CD4-positive, CD25-positive, alpha-beta regulatory T cell (primary cell): ENCODE measurements around the gene HINT3. TPM values are rescaled to one million over a fixed set of nuclear protein-coding genes. Genes with fewer than 3 reads are reported as not detected.
"Not testable (repeated sequence)": the region's sequence is repeated elsewhere in the genome, so short reads cannot be mapped to it uniquely, and the experiment has no call there.

Experiments used
- ATAC-seq, 2 donors: fragments of 150-1000 bp; cut with Tn5 transposase; one replicate each; pipeline ENCODE4 v1.10.0; 2021; ENCODE audit warnings: low read depth in 2 of 2, moderate number of reproducible peaks in 2 of 2, moderate library complexity in 1 of 2
- DNase-seq, 3 donors: peaks; one replicate each; pipeline versions ENCODE4 v3.0.0 to v3.0.0-alpha.2; 2012 to 2022; ENCODE audit warnings: mixed read lengths in 1 of 3
- H3K27ac ChIP-seq: one replicate; pipeline ENCODE4 v1.7.0; 2013; ENCODE audit warnings: mild to moderate bottlenecking, low read length; ENCODE audit not compliant: insufficient read depth, poor library complexity, severe bottlenecking
- H3K27me3 ChIP-seq: one replicate; pipeline ENCODE4 v1.7.0; 2013; ENCODE audit warnings: low read length; ENCODE audit not compliant: control insufficient read depth, insufficient read depth
- H3K36me3 ChIP-seq: one replicate; pipeline ENCODE4 v1.7.0; 2013; ENCODE audit warnings: mild to moderate bottlenecking, low read length, moderate library complexity; ENCODE audit not compliant: control insufficient read depth, insufficient read depth
- H3K4me1 ChIP-seq: 2 replicates; pipeline ENCODE4 v1.7.0; 2013; ENCODE audit warnings: mild to moderate bottlenecking, low read length; ENCODE audit not compliant: insufficient read depth, control insufficient read depth, poor library complexity, severe bottlenecking
- H3K4me3 ChIP-seq: one replicate; pipeline ENCODE4 v1.7.0; 2013; ENCODE audit warnings: low read depth, mild to moderate bottlenecking, low read length, moderate library complexity
- H3K9me3 ChIP-seq, 2 experiments: 1 replicate in 1 of 2; 2 replicates in 1 of 2; pipeline ENCODE4 v1.7.0; 2013; ENCODE audit warnings: low read length in 2 of 2, mild to moderate bottlenecking in 1 of 2, moderate library complexity in 1 of 2; ENCODE audit not compliant: control insufficient read depth in 2 of 2
- H3K27ac Mint-ChIP-seq, 3 donors: one replicate each; pipeline ENCODE4 v1.8.0; 2020 to 2022; ENCODE audit warnings: mild to moderate bottlenecking in 3 of 3, mixed read lengths in 3 of 3, moderate library complexity in 2 of 3
- H3K27me3 Mint-ChIP-seq: one replicate; pipeline ENCODE4 v1.8.0; 2022; ENCODE audit warnings: mild to moderate bottlenecking, mixed read lengths
- H3K36me3 Mint-ChIP-seq: one replicate; pipeline ENCODE4 v1.8.0; 2020; ENCODE audit warnings: mixed read lengths
- H3K4me1 Mint-ChIP-seq, 4 donors: one replicate each; pipeline ENCODE4 v1.8.0; 2020 to 2022; ENCODE audit warnings: mixed read lengths in 4 of 4, mild to moderate bottlenecking in 1 of 4
- H3K4me3 Mint-ChIP-seq, 4 donors: one replicate each; pipeline ENCODE4 v1.8.0; 2020 to 2022; ENCODE audit warnings: mild to moderate bottlenecking in 4 of 4, mixed read lengths in 4 of 4, moderate library complexity in 3 of 4
- H3K9me3 Mint-ChIP-seq, 7 donors: one replicate each; pipeline ENCODE4 v1.8.0; 2020 to 2022; ENCODE audit warnings: mixed read lengths in 7 of 7, mild to moderate bottlenecking in 3 of 7, moderate library complexity in 2 of 7
- polyA plus RNA-seq, 4 donors: library from polyadenylated mRNA; unstranded; fragments of 300-500 nt; fragmentation: Illumina TruSeq; gene quantifications; one replicate each; pipeline ENCODE4 v1.2.3, GENCODE V29; 2021
- total RNA-seq: library from RNA; stranded (reverse); gene quantifications from one replicate; pipeline ENCODE4 v1.2.3, GENCODE V29; 2022

Gene HINT3
- total and polyA plus RNA-seq, 5 donors from 2014 or later: 8.3 to 13.9 (median 10.0) TPM

GRCh38 chr6:126016591-126016990 is 60.0 kb downstream of the HINT3 start:
- Mint-ChIP-seq H3K9me3 (no peaks in the 10 kb centered on the region), H3K27me3 (no peaks in the 10 kb centered on the region), H3K4me1 (peaks cover 0 to 9% (median 0%) of the 10 kb centered on the region in 4 donors), H3K36me3 (peaks cover 56% of the 10 kb centered on the region), H3K4me3 (no peak overlapping the region), H3K27ac (no peak overlapping the region)
- H3K27ac ChIP-seq: peak overlapping the region; percentile 0
- ATAC-seq: no peak
- DNase-seq: no peak
- no peaks in the 10 kb centered on the region for H3K9me3 ChIP-seq
- H3K36me3 ChIP-seq: peaks cover 61% of the 10 kb centered on the region
- no peaks in the 10 kb centered on the region for H3K4me1 ChIP-seq
- H3K27me3 ChIP-seq: no peaks in the 10 kb centered on the region
- H3K4me3 ChIP-seq: no peak overlapping the region

GRCh38 chr6:126017668-126018067 is 61.1 kb downstream of the HINT3 start:
- H3K4me3 Mint-ChIP-seq: no peak overlapping the region
- no peaks in the 10 kb centered on the region for H3K27me3 Mint-ChIP-seq
- Histone ChIP-seq H3K4me1 (no peaks in the 10 kb centered on the region), H3K36me3 (peaks cover 59% of the 10 kb centered on the region), H3K4me3 (no peak overlapping the region), H3K9me3 (no peaks in the 10 kb centered on the region), H3K27ac (no peak overlapping the region), H3K27me3 (no peaks in the 10 kb centered on the region)
- no peaks in the 10 kb centered on the region for H3K9me3 Mint-ChIP-seq
- ATAC-seq: no peak
- peaks cover 0 to 9% (median 0%) of the 10 kb centered on the region in 4 donors for H3K4me1 Mint-ChIP-seq
- H3K36me3 Mint-ChIP-seq: peaks cover 52% of the 10 kb centered on the region
- no peak overlapping the region for H3K27ac Mint-ChIP-seq
- DNase-seq: no peak

- Histone ChIP-seq H3K4me3 (no peak overlapping the region), H3K4me1 (no peaks in the 10 kb centered on the region), H3K9me3 (no peaks in the 10 kb centered on the region), H3K27ac (no peak overlapping the region), H3K27me3 (no peaks in the 10 kb centered on the region), H3K36me3 (peaks cover 50% of the 10 kb centered on the region)
- Mint-ChIP-seq H3K27ac (no peak overlapping the region), H3K4me1 (peaks cover 0 to 6% (median 0%) of the 10 kb centered on the region in 4 donors), H3K4me3 (no peak overlapping the region), H3K27me3 (no peaks in the 10 kb centered on the region), H3K36me3 (peaks cover 55% of the 10 kb centered on the region), H3K9me3 (no peaks in the 10 kb centered on the region)
- DNase-seq: no peak
- no peak for ATAC-seq
Observed at GRCh38 chr6:126020305-126021050, 63.9 kb downstream of the HINT3 start.

- not testable (repeated sequence) for H3K9me3 ChIP-seq, H3K4me1 Mint-ChIP-seq, H3K4me1 ChIP-seq, H3K9me3 Mint-ChIP-seq, H3K27me3 Mint-ChIP-seq, H3K27ac ChIP-seq, DNase-seq, H3K27me3 ChIP-seq, H3K4me3 ChIP-seq, H3K27ac Mint-ChIP-seq, ATAC-seq, H3K4me3 Mint-ChIP-seq
- H3K36me3 ChIP-seq: peaks cover 46% of the 10 kb centered on the region
- peaks cover 49% of the 10 kb centered on the region for H3K36me3 Mint-ChIP-seq
Observed at GRCh38 chr6:126023474-126023873, 66.9 kb downstream of the HINT3 start.

- ATAC-seq (no peak), DNase-seq (no peak)
- no peaks in the 10 kb centered on the region for H3K27me3 ChIP-seq
- H3K4me3 ChIP-seq: no peak overlapping the region
- H3K27ac Mint-ChIP-seq: no peak overlapping the region
- H3K9me3 ChIP-seq: no peaks in the 10 kb centered on the region
- peaks cover 39% of the 10 kb centered on the region for H3K36me3 ChIP-seq
- H3K4me1 ChIP-seq: no peaks in the 10 kb centered on the region
- no peaks in the 10 kb centered on the region for H3K4me1 Mint-ChIP-seq
- H3K36me3 Mint-ChIP-seq: peaks cover 43% of the 10 kb centered on the region
- H3K27me3 Mint-ChIP-seq: no peaks in the 10 kb centered on the region
- H3K9me3 Mint-ChIP-seq: no peaks in the 10 kb centered on the region
- H3K27ac ChIP-seq: no peak overlapping the region
- no peak overlapping the region for H3K4me3 Mint-ChIP-seq
Observed at GRCh38 chr6:126026001-126026400, 69.4 kb downstream of the HINT3 start.

- no peaks in the 10 kb centered on the region for H3K9me3 ChIP-seq
- no peak for ATAC-seq
- H3K4me3 ChIP-seq: no peak overlapping the region
- H3K4me1 Mint-ChIP-seq: peaks cover 0 to 5% (median 3%) of the 10 kb centered on the region in 4 donors
- H3K27me3 Mint-ChIP-seq: no peaks in the 10 kb centered on the region
- DNase-seq: no peak
- no peak overlapping the region for H3K27ac Mint-ChIP-seq
- H3K9me3 Mint-ChIP-seq: no peaks in the 10 kb centered on the region
- H3K27ac ChIP-seq: no peak overlapping the region
- peaks cover 41% of the 10 kb centered on the region for H3K36me3 Mint-ChIP-seq
- H3K27me3 ChIP-seq: no peaks in the 10 kb centered on the region
- no peaks in the 10 kb centered on the region for H3K4me1 ChIP-seq
- H3K36me3 ChIP-seq: peaks cover 27% of the 10 kb centered on the region
- no peak overlapping the region for H3K4me3 Mint-ChIP-seq
Observed at GRCh38 chr6:126027601-126028000, 71.0 kb downstream of the HINT3 start.

Other genes starting within 250 kb of the HINT3 start
- not detected for gene HEY2, start 207.1 kb upstream of the HINT3 start, total RNA-seq
- gene HEY2, start 207.1 kb upstream of the HINT3 start, polyA plus RNA-seq: under 1 TPM in 3 of 4 donors, not detected in 1; 0.34 to 0.39 (median 0.38) TPM
- gene NCOA7, start 165.8 kb upstream of the HINT3 start, total RNA-seq: 41.9 TPM
- gene NCOA7, start 165.8 kb upstream of the HINT3 start, polyA plus RNA-seq: 10 to 100 TPM; 12.6 to 16.5 (median 13.9) TPM
- 16.9 TPM for gene TRMT11, start 29.8 kb downstream of the HINT3 start, total RNA-seq
- 10 to 100 TPM in 1 of 4 donors, 1 to 10 TPM in 3; 5.7 to 12.0 (median 9.7) TPM for gene TRMT11, start 29.8 kb downstream of the HINT3 start, polyA plus RNA-seq